Amygdala (tissue), 56 donors: ENCODE results near the gene SMAD9.

Experiments used
- DNase-seq, 56 donors: peaks; one replicate each; lab custom pipeline; 2025; lab: John Stamatoyannopoulos, UW

SMAD9 gene

GRCh38 chr13:36820222-36820621 lies 99.8 kb downstream of the SMAD9 start:
- no peak for DNase-seq

GRCh38 chr13:36819739-36820090 lies 100.3 kb downstream of the SMAD9 start:
- DNase-seq, result peak in 10 of 56 donors; percentile 4 to 54 (median 35)

DNA sequence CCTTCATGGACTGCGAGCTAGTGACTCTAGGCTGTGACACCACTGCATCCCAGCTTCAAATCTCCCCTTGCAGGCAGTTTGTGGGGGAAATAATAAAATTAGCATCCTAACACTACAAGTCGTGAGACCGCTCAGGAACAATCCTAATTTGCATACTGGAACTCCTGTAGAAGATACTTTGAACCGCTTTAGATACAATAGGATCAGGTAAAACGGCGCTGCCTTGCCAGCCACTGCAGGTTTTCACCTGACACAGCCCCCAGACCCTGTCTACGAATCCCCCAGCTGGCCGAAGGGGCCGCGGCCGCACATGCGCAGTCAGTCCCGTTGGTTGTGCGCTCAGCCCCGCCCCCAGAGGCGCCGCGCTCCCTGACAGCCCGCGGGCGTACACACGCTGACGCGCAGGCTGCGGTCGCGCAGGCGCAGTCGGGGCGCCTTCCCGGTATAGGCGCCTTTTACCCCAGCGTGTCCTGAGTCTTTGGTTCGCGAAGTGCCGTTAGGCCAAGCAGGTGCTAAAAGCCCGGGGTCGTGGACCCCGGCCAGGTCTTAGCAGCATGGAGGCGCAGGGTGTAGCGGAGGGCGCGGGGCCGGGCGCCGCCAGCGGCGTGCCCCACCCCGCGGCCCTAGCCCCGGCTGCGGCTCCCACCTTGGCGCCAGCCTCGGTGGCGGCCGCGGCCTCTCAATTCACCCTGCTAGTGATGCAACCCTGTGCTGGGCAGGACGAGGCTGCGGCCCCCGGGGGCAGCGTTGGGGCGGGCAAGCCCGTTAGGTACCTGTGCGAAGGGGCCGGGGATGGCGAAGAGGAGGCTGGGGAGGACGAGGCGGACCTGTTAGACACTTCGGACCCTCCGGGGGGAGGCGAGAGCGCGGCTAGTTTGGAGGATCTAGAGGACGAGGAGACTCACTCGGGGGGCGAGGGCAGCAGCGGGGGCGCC lies 101.0 kb downstream of the SMAD9 start, which contains the start of gene RFXAP:
TSS of gene RFXAP (plus strand) at position 419 of the 935 bp plus-strand sequence. CDS start at position 555, 136 bp downstream.
- peak; percentile 31 to 92 (median 79) for DNase-seq

GRCh38 chr13:36817996-36818803 lies 101.8 kb downstream of the SMAD9 start:
- no peak for DNase-seq

DNA sequence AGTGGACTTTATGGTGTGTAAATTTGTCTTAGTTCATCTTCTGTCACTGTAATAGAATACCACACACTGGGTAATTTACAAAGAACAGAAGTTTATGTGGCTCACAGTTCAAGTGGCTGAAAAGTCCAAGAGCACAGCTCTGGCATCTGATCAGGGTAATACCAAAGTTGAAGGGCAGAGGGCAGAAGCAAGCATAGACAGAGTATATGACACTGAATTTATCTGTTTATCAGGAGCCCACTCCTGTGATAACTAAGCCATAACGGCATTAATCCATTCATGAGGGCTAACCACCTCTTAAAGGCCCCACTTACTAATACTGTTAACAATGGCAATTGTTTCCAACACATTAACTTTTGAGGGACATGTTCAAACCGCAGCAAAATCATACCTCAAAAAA lies 105.0 kb downstream of the SMAD9 start:
- DNase-seq, result no peak

- peak in 2 of 56 donors; percentile 12 to 13 for DNase-seq
Measured at GRCh38 chr13:36814465-36814864, 105.6 kb downstream of the SMAD9 start.

DNA sequence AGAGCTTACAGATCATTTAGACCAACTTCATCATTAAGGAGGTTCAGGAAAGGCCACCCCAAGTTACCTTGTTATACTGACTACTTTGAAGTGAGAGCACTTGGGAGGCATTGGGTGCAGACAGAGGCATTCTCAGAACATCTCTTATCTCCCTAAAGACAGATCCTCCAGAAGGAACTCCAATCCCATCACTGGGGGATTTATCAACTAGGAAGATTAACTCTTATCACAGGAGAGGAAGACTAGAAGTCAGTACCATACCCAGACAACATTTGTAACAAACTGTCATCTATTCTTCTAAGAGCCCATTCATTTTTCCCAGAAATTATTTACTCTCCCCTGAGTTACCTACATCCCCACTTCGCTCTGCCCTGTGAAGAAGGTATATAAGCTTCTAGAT lies 106.8 kb downstream of the SMAD9 start:
- DNase-seq, result no peak

- no peak for DNase-seq
Measured at GRCh38 chr13:36807616-36808015, 112.4 kb downstream of the SMAD9 start.

- no peak for DNase-seq
Measured at GRCh38 chr13:36806102-36806501, 113.9 kb downstream of the SMAD9 start.

DNA sequence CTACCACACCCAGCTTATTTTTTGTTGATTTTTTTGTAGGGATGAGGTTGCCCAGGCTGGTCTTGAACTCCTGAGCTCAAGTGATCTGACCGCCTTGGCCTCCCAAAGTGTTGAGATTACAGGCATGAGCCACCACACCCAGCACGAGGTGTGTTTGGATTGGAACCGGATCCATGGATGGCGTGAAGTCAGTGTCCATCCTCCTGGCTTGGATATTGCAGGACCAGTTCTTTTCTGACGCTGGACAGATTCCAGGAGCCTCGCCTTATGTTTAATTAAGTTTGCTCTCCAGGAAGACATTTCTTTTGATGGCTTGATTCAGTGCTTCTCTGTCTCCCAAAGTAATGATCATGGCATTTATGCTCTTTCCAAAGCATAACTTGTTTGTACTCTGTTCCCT lies 115.5 kb downstream of the SMAD9 start:
- DNase-seq, result no peak

- no peak for DNase-seq
Measured at GRCh38 chr13:36801035-36801434, 119.0 kb downstream of the SMAD9 start.

DNA sequence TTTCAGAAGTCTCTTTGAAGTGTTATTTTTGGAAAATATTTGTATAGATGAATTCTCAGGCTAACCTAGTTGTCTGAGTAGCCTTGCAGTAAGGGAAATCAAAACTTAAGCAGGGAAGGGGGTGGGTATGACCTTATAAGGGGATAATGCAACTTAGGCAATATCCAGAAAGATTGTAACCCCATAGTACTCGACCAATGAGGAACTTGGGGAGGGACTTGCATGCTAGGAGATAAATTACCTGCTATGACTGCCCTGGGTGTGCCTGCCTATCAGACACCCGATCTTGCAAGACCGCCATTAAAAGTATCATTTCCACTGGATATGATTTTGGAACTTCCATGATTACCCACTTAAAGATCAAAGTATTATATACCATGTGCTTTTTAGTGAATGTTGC lies 124.0 kb downstream of the SMAD9 start:
- DNase-seq, result no peak

- no peak for DNase-seq
Measured at GRCh38 chr13:36795463-36795862, 124.6 kb downstream of the SMAD9 start.
